ENCODE results near the gene GMPPB. TPM values are rescaled to one million over a fixed set of nuclear protein-coding genes. Genes with fewer than 3 reads are reported as not detected.

GMPPB gene
- total and polyA plus RNA-seq, 12 donors = 8.7 to 48.8 (median 12.9) TPM

- Histone ChIP-seq H3K4me1 (peaks cover 0 to 21% (median 17%) of the 10 kb centered on the region in 9 donors), H3K27me3 (no peaks in the 10 kb centered on the region), H3K9me3 (no peaks in the 10 kb centered on the region), H3K36me3 (peaks cover 0 to 34% (median 30%) of the 10 kb centered on the region in 9 donors), H3K27ac (peak within 1 kb of the TSS; percentile 77 to 97 (median 92)), H3K4me3 (peak within 1 kb of the TSS; percentile 61 to 99 (median 84))
- intact Hi-C loops (cut with DNase I) = loop anchor here in 3 of 10 donors (5.0 to 10.0 kb wide), 4 partner anchors 137 to 217 kb away; partner anchors contain the start of gene DAG1 (in 2 of the 3)
- WGBS, 2 donors = 0 to 1% methylated on average over 71 of the region's 71 CpGs
- peak; percentile 94 for DNase-seq
- TF ChIP-seq CTCF (IDR thresholded peaks at IDR 0.05) = peak in 1 of 9 donors; percentile 6
- peak; percentile 92 to 97 (median 95) for ATAC-seq
Observed at GRCh38 chr3:49673715-49674496, 49.8 kb downstream of the GMPPB start, which contains the start of gene APEH. TSS of gene APEH (plus strand) at chr3:49674351. CDS start at chr3:49674402, 51 bp downstream.

GRCh38 chr3:49673121-49673714 lies 50.5 kb downstream of the GMPPB start:
- 19 to 21% methylated on average over 17 of the region's 17 CpGs for WGBS, 2 donors
- DNase-seq (no peak), ATAC-seq (peak in 1 of 8 donors; percentile 0)
- no peaks in the 10 kb centered on the region for H3K27me3 ChIP-seq
- no peak for TF ChIP-seq CTCF (IDR thresholded peaks at IDR 0.05)
- H3K27ac ChIP-seq = peak overlapping the region; percentile 77 to 97 (median 92)
- H3K4me3 ChIP-seq = peak overlapping the region; percentile 61 to 99 (median 84)
- no peaks in the 10 kb centered on the region for H3K9me3 ChIP-seq
- intact Hi-C loops (cut with DNase I) = loop anchor here in 3 of 10 donors (5.0 to 10.0 kb wide), 4 partner anchors 136 to 216 kb away; partner anchors contain the start of gene DAG1 (in 2 of the 3)
- peaks cover 0 to 27% (median 23%) of the 10 kb centered on the region in 9 donors for H3K36me3 ChIP-seq
- H3K4me1 ChIP-seq = peaks cover 0 to 21% (median 17%) of the 10 kb centered on the region in 9 donors

GRCh38 chr3:49671291-49672288 lies 52.2 kb downstream of the GMPPB start:
- Histone ChIP-seq H3K4me1 (peaks cover 0 to 21% (median 17%) of the 10 kb centered on the region in 9 donors), H3K9me3 (no peaks in the 10 kb centered on the region), H3K27me3 (no peaks in the 10 kb centered on the region), H3K27ac (no peak overlapping the region), H3K4me3 (no peak overlapping the region), H3K36me3 (peaks cover 0 to 11% (median 10%) of the 10 kb centered on the region in 9 donors)
- peak in 1 of 8 donors; percentile 12 for ATAC-seq
- intact Hi-C loops (cut with DNase I) = loop anchor here in 8 of 10 donors (1.0 to 10.0 kb wide), 8 partner anchors 131 to 214 kb away; partner anchors contain the start of gene DAG1 (in 2 of the 8)
- peak; percentile 54 to 91 (median 81) for TF ChIP-seq CTCF (IDR thresholded peaks at IDR 0.05)
- DNase-seq = peak; percentile 53 to 57
- 39 to 42% methylated on average over 11 of the region's 11 CpGs for WGBS, 2 donors
